ENCODE measurements around the gene TLE2.

Gene TLE2

GRCh38 chr19:3029065-3029923 is at the start of gene TLE2:
TSS of gene TLE2 (minus strand) at chr19:3029280. CDS start at chr19:3028904, 376 bp downstream.
- peak; percentile 36 for DNase-seq

- DNase-seq = peak; percentile 86
Observed at GRCh38 chr19:3075605-3076431, 46.7 kb upstream of the TLE2 start.

GRCh38 chr19:3073931-3074595 is 45.0 kb upstream of the TLE2 start:
- no peak for DNase-seq

GRCh38 chr19:3073159-3073563 is 44.1 kb upstream of the TLE2 start:
- DNase-seq = no peak

GRCh38 chr19:3071768-3072167 is 42.7 kb upstream of the TLE2 start:
- no peak for DNase-seq

GRCh38 chr19:3068071-3068470 is 39.0 kb upstream of the TLE2 start:
- DNase-seq = no peak

DNA sequence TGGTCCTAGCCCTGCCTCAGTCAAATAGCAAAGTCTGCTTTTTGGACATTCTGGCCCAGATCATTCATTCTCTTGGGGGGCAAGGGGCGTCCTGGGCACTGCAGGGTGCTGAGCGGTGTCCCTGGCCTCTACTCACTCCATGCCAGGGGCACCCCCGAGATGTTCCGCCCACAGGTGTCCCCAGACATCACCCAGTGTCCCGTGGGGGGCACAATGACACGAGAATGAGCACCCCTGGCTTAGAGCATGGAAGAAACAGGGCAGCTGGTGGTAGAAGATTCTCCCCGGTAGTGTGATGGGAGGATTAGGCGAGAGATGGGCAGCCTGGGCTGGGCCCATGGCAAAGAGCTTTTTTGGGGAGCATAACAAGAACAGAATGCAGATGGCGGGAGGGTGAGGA is 38.5 kb upstream of the TLE2 start:
- no peak for DNase-seq

- no peak for DNase-seq
Observed at GRCh38 chr19:3066482-3067049, 37.5 kb upstream of the TLE2 start.

DNA sequence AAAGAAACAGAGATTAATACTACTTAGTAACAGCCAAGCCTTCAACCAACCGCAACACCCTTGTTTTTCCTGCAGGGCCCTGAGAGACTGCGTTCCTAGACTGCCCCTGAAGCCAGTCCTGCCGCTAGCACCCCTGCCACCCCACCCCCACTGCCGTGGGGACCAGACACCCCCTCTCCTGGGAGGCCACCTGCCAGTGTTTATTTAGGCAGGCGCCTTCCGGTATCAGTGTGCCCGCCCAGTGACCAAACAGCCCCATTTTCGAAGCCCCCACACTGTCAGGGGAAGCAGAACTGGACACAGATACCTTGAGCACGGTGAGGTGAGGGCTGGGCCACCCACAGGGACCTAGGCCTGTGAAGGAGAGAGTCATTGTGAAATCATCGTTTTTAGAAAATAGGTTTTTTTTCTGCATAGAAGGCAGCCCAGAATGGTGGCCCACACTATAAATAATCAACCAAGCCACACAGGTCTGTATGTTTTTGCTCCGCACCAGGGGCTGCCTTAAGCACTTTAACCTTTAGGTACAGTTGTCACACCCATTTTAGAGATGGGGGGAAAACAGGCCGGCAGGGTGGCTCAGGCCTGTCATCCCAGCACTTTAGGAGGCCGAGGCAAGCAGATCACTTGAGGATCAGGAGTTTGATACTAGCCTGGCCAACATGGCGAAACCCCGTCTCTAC is 36.7 kb upstream of the TLE2 start:
- DNase-seq = no peak

GRCh38 chr19:3064011-3064330 is 34.9 kb upstream of the TLE2 start:
- DNase-seq = no peak

DNA sequence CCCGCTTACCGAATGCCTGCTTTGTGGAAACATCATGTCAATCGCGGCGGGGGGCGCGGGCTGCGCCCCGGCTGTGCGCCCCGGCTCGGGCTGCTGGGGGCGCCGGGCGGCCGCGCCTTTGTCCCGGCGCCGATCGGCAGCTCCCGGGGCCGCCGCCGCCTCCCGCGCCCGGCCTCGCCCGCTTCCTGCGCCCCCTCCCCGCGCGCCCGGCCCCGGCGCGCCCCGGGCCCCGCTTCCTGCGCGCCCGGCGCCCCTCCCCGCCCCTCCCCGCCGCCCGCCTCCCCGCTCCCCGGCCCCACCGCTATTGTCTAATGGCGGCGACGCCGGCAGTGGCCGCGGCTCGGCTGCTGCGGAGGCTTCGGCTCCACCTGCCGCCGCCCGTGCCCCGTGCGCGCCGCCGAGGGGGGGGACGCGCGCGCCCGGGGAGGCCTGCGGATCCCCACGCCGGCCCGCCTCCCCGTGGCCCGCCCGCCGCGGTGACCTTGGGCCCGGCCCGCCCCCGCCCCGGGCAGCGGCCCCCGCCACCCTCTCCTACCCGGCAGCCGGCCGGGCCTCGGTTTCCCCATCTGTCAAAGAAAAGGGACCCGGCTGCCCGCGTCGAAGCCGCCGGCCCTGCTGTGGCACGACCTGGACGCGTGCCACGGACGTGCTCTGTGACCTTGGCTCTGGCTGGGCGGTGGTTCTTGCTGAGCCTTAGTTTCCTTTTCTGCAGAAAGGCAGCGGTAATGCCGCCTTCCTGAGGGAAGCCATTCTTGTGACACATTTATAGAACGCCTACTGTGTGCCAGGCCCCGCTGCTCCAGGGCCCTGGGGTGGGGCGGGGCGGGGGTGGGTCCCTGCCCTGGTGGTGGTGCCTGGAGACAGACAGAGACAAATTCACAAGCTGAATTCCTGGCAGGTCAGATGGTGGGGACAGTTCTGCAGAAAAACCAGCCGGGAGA is 33.4 kb upstream of the TLE2 start, which contains the start of gene TLE5:
TLE5 (minus strand) TSS at position 331 of the 941 bp plus-strand sequence; CDS start at position 36, 295 bp downstream.
- DNase-seq = peak; percentile 81

DNA sequence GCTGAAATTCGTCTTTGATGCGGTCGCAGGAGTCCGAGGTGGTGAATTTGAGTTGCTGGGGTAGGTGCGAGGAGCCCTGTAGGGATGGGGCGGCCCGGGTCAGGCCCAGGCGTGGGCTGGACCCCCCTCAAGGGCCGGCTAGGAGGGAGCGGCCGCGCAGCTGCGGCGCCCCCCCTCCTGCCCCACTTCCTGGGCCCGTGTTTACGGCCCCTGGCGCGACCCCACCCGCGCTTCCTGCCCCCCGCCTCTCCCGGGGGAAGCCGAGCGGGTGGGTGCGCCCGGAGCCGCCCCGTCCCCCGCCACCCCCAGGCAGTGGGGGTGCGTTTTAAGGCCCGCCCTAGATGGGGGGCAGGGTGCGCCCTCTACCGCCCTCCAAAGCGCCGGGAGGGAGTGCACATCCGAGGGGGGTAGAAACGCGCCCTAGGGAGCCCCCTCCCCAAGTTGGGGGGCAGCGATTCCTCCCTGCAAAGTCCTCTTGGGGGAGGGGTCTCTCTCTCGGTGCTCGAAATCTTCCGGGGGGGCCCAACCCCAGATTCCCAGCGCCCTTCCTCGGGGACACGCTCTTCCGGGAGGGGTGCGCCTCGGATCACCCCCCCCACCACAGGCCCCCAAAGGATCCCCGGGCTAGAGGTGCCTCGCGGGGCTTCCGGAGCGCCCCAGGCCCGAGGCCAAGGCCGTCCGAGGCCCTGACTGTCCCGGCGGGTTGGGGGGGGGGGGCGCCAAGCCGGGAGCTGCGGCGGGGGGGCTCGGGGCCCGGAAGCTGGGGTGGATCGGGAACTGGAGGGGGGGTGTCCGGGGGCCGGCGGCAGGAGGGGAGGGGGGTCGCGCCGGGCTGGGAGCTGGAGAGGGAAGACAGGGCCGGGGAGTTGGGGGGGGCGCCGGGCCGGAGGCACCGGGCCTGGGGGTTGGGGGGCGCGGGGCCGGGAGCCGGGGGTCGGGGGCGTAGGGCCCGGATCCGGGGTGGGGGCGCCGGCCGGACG is 32.4 kb upstream of the TLE2 start:
- peak; percentile 80 for DNase-seq

DNA sequence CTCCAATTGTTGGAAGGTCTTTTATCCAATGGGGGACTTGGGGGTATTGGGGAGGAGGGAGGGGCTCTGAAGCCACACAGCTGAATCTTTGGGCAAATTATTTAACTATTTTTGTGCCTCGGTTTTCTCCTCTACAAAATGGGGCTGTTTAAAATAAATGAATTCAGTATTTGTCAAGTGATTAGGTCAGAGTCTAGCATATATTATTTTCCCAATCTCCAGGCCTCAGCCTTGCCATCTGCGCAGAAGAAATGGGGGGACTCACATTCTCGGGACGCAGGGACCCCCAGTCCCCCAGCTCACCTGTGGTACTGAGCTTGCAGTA is 31.7 kb upstream of the TLE2 start:
- no peak for DNase-seq

DNA sequence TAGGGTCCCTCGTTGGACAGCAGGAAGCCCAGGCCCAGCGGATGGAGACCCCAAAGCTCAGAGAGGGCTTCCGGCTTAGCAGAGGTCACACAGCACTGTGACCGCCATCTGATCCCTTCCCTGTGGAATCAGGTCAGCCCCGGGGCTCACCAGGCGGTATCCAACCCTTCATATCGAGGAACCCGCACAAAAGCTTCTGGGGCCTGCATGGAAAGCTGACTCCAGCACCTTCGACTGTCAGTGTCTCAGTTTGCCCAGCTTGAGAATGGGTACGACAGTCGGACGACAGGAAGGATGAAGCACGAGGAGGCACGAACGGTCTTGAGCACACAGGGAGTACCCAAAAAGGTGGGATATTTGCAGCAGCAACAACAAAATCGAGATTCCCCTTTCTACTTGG is 30.6 kb upstream of the TLE2 start:
- no peak for DNase-seq

GRCh38 chr19:3058821-3059314 is 29.8 kb upstream of the TLE2 start:
- DNase-seq = no peak

DNA sequence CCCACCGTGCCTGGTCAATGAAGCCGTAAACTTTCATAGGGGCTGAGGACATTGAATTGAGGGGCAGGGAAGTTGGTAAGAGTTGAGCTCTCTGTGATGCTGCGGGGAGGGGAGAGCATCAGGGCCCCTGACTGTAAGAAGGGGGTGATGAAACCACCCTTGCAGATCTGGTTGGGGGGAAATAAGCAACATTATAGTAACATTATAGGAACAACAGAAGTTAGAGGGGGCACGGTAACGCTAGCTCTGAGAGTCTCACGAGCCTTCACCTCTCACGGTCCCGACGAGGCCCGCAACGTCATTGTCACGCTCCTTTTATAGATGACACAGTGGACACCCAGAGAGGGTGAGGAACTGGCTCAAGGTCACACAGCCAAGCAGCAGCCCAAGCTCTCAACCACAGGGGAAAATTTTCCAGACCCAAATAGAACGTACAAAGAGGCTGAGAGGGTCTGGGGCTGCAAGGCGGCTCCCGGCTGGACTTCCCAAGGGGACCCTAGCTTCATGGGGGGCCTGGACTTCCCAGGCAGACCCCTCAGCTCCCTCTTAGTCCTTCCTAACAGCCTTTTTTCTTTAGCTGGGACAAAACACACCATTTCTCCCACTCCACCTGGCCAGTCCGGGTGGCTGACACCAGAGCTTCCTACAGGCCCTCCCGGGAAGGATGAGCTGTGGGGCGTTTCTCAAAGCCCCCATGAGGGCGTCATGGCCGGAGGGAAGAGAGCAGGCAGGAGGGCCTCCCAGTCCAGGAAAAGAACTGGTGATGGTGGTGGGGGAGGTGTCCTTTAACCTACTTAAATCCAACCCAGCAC is 29.1 kb upstream of the TLE2 start:
- no peak for DNase-seq

DNA sequence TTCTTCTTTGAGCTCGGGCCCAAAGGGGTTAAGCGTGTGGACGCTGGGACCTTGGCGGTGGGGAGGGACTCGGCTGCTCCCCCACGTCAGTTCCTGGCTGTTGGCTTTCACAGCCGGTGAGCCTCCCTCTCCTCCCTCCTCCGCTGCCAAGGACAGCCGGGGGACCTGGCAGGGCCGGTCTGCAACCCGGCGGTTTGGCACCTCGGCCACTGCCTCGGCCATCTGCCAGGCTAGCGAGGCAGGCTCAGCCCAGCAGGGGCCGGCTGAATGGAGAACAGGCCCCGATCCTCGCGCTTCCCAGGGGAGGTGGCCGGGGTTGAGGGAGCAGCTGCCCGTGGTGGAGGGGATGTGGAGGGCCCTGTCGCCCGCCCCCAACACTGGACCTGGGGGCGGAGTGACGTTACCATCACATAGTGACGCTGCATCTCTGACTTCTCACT is 28.2 kb upstream of the TLE2 start:
- DNase-seq = no peak

DNA sequence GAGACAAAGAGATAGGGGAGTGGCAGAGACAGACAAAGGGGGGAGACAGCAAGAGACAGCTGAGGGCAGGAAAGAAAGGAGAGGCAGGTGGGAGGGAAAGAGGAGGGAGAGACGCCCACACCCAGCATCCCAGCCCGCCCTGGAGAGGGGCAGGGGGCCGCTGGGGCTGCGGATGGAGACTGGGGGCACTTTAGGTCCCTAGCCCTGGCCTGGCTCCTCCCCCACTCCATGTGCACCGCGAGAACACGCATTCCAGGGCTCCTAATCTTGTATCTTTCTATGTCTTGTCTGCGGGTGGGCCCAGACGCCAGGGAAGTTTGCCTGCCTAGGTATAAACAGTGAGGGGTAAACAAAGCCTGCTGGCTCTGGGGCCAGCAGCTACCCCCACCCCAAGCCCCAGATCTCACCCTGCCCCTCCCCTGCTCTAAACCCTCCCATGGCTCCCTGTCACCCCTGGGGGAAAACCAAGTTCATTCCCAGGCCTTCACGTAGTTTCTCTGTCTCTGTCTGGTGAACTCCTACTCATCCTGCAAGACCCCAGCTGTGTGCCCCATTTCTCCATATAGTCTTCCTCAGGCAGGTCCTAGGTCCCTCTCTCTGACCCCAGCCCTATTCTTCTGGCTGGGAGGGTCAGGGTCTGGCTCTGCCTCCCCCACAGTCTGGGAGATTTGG is 27.5 kb upstream of the TLE2 start:
- no peak for DNase-seq
